22Rv1 (cell line): Measurements from ENCODE around the gene ATE1.

ENCODE experiments used
- H3K27ac ChIP-seq: fragments of 450-650 bp; 2 replicates; pipeline ENCODE4 v1.5.1; 2017
- ZFX ChIP-seq: fragments of 450-650 bp; IDR thresholded peaks from 2 replicates; pipeline ENCODE4 v1.6.1; 2017; ENCODE audit warnings: antibody characterized with exemption, borderline replicate concordance
- TF ChIP-seq, protein P1 (sequence below): fragments of 450-650 bp; IDR thresholded peaks from 2 replicates; pipeline ENCODE4 v1.5.1; 2017; ENCODE audit warnings: mild to moderate bottlenecking

ATE1 gene

DNA sequence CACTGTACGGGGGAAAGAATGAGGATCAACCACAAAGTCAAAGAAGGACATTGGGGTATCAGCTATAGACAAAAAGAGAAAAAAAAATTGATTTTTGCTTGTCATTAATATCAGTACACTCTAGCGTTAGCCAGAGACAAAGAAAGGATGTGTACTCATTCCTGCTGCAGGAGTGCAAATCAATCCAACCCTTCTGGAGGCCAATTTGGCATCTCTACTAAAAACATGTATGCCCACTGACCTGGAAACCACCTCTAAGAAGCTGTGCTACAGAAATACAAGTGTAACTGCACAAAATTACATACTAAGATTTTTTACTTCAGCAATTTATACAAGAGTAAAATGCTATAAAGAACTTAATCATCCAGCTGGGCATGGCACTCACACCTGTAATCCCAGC, 33.6 kb upstream of the ATE1 start:
- no peak overlapping the region for H3K27ac ChIP-seq
- TF ChIP-seq, protein P1, sequence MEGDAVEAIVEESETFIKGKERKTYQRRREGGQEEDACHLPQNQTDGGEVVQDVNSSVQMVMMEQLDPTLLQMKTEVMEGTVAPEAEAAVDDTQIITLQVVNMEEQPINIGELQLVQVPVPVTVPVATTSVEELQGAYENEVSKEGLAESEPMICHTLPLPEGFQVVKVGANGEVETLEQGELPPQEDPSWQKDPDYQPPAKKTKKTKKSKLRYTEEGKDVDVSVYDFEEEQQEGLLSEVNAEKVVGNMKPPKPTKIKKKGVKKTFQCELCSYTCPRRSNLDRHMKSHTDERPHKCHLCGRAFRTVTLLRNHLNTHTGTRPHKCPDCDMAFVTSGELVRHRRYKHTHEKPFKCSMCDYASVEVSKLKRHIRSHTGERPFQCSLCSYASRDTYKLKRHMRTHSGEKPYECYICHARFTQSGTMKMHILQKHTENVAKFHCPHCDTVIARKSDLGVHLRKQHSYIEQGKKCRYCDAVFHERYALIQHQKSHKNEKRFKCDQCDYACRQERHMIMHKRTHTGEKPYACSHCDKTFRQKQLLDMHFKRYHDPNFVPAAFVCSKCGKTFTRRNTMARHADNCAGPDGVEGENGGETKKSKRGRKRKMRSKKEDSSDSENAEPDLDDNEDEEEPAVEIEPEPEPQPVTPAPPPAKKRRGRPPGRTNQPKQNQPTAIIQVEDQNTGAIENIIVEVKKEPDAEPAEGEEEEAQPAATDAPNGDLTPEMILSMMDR: no peak
- TF ChIP-seq ZFX: no peak

DNA sequence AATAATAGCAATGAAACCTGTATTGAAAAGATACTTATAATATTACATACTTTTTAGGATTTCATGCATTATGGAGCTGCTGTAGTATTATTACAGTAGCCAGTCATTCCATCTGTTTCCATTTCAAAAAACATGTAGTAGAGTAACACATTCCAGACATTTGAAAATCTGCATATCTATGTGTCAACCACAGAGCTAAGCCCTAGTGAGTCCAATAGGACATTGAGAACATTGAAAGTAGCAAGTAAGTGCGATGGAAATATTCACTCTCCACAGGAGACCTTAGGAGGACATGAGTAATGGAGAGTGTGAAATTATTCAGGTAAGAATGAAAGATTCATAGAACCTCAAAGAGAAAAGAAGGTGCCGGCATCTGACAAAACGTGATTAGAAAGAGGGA, 31.8 kb upstream of the ATE1 start:
- no peak for TF ChIP-seq ZFX
- TF ChIP-seq, protein P1: no peak
- no peak overlapping the region for H3K27ac ChIP-seq

DNA sequence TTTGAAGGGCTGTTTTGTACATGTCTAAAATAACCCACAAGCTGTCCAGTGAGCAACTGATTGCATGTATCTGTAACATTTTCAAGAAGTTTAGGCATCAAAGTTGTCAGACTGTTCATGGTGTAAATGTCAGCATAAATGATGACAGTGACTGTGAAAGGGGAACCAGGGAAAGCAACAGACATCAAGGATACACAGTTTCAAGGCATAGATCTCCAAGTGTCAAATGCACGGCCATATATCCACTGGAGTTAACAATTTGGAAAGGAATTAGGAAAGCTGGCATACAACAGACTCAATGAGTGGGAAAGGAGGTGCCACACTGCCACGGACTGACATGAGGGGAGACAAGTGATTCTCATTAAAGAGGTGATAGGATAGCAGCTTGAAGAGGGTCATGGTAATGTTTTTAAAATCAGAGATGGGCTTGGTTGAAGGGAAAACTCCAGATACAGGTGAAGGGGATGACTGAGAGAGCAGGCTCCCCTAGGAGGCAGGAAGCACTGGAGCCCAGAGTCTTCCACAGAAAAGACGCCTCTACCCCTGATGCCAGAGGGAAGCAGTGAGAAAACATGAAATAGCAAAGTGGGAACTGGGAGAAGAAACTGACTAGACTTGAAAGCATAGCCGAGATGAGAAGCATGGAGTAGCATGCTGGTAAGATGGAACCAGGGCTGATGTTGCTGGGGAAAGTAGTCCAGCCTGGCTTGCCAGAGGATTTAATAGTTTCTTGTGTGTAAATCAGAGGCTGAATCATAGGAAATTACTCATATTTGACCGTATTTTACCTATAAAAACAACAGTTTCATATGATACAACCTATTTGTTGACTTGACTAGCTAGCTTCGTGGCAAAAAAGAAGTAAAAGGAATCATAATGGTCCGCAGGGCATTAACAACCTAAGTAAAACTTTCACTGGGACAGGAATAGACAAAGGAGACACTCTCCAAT, 28.6 kb upstream of the ATE1 start:
- H3K27ac ChIP-seq: 0 out of 2 replicates have a peak overlapping the region, but pooled peaks have one; percentile 18
- no peak for TF ChIP-seq ZFX
- TF ChIP-seq, protein P1: no peak

DNA sequence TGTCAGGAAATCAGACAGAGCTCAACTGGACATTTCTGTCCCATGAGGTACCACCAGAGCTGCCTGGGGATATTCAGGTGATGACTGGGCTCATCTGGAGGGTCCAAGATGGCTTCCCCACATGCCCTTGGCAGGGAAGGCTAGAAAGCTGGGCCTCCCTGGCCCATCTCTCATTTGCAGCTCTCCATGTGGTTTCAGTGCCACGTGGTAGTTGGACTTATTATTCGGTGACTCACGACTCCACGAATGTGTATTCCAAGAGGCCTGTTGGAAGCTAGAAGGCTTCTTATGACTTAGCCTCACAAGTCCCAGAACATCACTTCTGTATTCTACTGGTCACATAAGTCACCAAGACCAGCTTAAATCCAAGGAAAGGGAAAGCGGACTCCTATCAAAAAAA, 24.4 kb upstream of the ATE1 start:
- H3K27ac ChIP-seq: no peak overlapping the region
- TF ChIP-seq ZFX: no peak
- TF ChIP-seq, protein P1: no peak

DNA sequence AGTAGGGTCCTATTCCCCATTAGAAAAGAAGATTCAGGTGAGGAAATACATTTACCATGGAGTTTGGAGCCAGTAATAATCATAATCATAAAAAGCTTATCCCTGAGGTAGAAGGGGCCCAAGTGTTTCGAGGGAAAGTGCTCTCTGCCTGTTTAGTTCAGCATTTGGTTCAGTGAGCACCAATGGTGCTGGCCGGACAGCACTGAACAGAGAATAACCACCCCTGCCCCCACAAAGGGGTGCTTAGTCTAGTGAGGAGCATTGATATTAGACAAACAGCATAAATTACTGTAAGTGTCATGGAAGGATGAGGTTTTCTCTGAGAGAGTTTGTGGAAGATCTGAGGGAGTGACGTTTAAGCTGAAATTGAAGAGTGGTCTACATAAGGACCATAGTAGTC, 21.6 kb upstream of the ATE1 start:
- TF ChIP-seq, protein P1: no peak
- no peak for TF ChIP-seq ZFX
- H3K27ac ChIP-seq: no peak overlapping the region

DNA sequence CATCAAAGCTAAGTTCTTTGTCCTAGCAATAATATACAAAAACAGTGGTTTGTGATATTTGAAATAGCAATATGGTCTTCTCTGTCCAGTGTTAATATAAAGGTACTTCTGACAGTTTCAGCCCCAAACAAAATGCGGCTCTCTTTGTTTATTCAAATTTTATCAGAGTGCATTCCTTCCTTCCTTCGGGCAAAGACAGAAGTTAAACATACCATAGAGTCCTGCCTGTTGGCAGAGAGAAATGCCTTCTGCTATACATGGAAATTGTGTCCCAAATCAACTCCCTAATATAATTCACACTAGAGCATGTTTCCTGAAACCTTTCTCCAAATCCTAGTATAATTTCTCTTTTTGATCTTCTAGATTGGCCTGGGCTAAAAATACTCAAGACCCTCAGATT, 21.2 kb upstream of the ATE1 start:
- no peak for TF ChIP-seq ZFX
- TF ChIP-seq, protein P1: no peak
- no peak overlapping the region for H3K27ac ChIP-seq
